Kidney epithelial cell (primary cell): ENCODE results near the gene APOL5. TPM values are rescaled to one million over a fixed set of nuclear protein-coding genes. Genes with fewer than 3 reads are reported as not detected.

Source experiments
- DNase-seq: peaks from one replicate; pipeline ENCODE4 v3.0.0-alpha.2; 2010; ENCODE audit warnings: low read depth
- H3K27me3 ChIP-seq: 2 replicates; pipeline ENCODE4 v1.6.0; 2011; ENCODE audit warnings: low read length; ENCODE audit not compliant: control insufficient read depth, insufficient read depth
- H3K36me3 ChIP-seq: 2 replicates; pipeline ENCODE4 v1.5.1; 2011; ENCODE audit warnings: low read length; ENCODE audit not compliant: control insufficient read depth, insufficient read depth
- H3K4me3 ChIP-seq: 2 replicates; pipeline ENCODE4 v1.5.1; 2011; ENCODE audit warnings: low read depth, mild to moderate bottlenecking, control low read depth, low read length
- total RNA-seq: library from RNA; depleted of rRNA; stranded (reverse); fragments of >200 nt; gene quantifications from 2 replicates; pipeline ENCODE4 v1.2.3, GENCODE V29; 2015
- TF ChIP-seq, protein P1 (sequence below): IDR thresholded peaks from 2 replicates; pipeline ENCODE4 v1.5.1; 2011; ENCODE audit warnings: mild to moderate bottlenecking, moderate library complexity, low read length, control low read depth, inconsistent platforms; ENCODE audit not compliant: insufficient read depth, poor library complexity, severe bottlenecking

Gene APOL5
- total RNA-seq, 1 donor from 2014 or later = not detected

DNA sequence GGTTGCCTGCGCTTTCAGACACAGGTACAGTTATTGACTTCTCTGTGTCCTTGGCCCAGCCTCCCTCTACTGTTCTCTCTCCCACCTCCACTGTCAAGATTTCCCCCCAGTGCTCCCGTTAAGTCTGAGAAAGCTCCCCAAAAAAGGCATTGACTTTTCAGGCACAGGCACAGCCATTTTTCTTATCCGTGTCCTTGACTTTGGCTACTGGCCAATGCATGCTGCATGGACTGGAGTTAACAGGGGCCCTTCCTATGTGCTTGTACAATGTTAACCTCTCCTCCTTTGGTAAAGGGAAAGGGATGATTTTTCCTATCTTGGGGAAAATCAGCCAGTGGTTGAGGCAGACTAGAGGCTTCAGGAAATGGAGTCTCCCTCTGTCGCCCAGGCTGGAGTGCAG, 4.3 kb downstream of the APOL5 start:
- no peaks in the 10 kb centered on the region for H3K27me3 ChIP-seq
- no peak for DNase-seq
- no peak overlapping the region for H3K4me3 ChIP-seq
- H3K36me3 ChIP-seq = no peaks in the 10 kb centered on the region
- TF ChIP-seq, protein P1, sequence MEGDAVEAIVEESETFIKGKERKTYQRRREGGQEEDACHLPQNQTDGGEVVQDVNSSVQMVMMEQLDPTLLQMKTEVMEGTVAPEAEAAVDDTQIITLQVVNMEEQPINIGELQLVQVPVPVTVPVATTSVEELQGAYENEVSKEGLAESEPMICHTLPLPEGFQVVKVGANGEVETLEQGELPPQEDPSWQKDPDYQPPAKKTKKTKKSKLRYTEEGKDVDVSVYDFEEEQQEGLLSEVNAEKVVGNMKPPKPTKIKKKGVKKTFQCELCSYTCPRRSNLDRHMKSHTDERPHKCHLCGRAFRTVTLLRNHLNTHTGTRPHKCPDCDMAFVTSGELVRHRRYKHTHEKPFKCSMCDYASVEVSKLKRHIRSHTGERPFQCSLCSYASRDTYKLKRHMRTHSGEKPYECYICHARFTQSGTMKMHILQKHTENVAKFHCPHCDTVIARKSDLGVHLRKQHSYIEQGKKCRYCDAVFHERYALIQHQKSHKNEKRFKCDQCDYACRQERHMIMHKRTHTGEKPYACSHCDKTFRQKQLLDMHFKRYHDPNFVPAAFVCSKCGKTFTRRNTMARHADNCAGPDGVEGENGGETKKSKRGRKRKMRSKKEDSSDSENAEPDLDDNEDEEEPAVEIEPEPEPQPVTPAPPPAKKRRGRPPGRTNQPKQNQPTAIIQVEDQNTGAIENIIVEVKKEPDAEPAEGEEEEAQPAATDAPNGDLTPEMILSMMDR = no peak

DNA sequence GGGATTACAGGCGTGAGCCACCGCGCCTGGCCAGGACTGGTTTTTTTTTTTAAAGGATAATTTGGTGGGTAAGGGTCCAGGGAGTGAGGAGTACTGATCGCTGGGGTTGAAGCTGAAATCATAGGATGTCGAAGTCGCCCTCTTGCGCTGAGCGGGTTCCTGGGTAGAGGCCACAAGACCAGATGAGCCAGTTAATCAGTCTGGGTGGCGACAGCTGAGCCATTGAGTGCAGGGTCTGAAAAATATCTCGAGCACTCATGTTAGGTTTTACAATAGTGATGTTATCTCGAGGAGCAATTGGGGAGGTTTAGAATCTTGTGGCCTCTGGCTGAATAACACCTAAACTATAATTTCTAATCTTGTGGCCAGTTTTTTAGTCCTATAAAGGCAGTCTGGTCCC, 7.8 kb downstream of the APOL5 start:
- no peak overlapping the region for H3K4me3 ChIP-seq

DNA sequence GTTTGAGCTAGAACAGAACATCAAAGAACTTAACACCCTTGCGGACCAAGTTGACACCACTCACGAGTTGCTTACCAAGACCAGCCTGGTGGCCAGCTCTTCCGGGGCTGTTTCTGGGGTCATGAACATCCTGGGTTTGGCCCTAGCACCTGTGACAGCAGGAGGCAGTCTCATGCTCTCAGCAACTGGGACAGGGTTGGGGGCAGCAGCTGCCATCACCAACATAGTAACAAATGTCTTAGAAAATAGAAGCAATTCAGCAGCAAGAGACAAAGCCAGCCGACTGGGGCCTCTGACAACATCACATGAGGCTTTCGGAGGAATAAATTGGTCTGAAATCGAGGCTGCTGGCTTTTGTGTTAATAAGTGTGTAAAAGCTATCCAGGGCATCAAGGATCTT, 8.7 kb downstream of the APOL5 start:
- H3K36me3 ChIP-seq = no peaks in the 10 kb centered on the region
- DNase-seq = no peak
- no peak overlapping the region for H3K4me3 ChIP-seq
- TF ChIP-seq, protein P1 = no peak
- no peaks in the 10 kb centered on the region for H3K27me3 ChIP-seq

More for the DNA sequence above, 7.8 kb downstream of the APOL5 start:
- Histone ChIP-seq H3K27me3 (no peaks in the 10 kb centered on the region), H3K36me3 (no peaks in the 10 kb centered on the region)
- TF ChIP-seq, protein P1 = no peak
- no peak for DNase-seq

DNA sequence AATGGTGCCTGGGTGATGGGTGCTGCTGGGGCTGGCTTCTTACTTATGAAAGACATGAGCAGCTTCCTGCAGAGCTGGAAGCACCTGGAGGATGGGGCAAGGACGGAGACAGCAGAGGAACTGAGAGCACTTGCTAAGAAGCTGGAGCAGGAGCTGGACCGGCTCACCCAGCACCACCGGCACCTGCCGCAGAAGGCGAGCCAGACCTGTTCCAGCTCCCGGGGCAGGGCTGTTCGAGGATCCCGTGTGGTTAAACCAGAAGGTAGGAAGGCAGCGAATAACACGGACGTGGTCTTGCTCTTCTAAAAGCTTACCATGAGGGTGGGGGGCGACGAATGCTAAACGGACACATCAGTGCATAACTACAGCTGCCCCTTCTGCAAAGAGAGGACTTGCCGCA, 9.3 kb downstream of the APOL5 start:
- H3K36me3 ChIP-seq = no peaks in the 10 kb centered on the region
- H3K27me3 ChIP-seq = no peaks in the 10 kb centered on the region
- TF ChIP-seq, protein P1 = no peak
- no peak overlapping the region for H3K4me3 ChIP-seq
- DNase-seq = no peak

DNA sequence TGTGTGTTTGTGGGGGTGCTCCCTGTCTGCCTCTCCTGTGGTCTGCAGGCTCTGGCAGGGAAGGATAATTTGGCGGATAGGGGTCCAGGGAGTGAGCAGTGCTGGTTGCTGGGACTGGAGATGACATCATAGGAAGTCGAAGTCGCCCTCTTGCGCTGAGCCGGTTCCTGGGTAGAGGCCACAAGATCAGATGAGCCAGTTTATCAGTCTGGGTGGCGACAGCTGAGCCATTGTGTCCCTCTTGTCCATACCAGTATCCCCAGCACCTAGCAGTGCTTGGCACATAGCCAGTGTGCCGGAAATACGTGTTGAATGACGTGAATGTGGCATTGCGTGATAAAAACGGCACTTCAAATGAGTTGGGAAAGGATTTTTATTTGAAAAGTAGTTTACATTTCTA, 9.8 kb downstream of the APOL5 start:
- H3K27me3 ChIP-seq = no peaks in the 10 kb centered on the region
- no peak overlapping the region for H3K4me3 ChIP-seq
- no peak for DNase-seq

More for the DNA sequence above, 9.8 kb downstream of the APOL5 start:
- H3K36me3 ChIP-seq = no peaks in the 10 kb centered on the region
- TF ChIP-seq, protein P1 = no peak
